A549 (cell line): ENCODE data around the gene ARHGEF10L.

Experiments used
- BHLHE40 ChIP-seq: IDR thresholded peaks from 2 replicates; pipeline ENCODE4 v1.6.1; 2012; ENCODE audit warnings: low read depth, low read length, inconsistent platforms
- CBX2 ChIP-seq: fragments of 200-600 bp; sonication (generic); IDR thresholded peaks from 2 replicates; pipeline ENCODE4 v1.6.1; 2016; ENCODE audit warnings: low read depth, mild to moderate bottlenecking, borderline replicate concordance
- CHD2 ChIP-seq: fragments of 150-350 bp; IDR thresholded peaks from 2 replicates; pipeline ENCODE4 v1.6.1; 2014; ENCODE audit warnings: low read length; ENCODE audit not compliant: partially characterized antibody
- EP300 ChIP-seq, 2 experiments: fragments of >200 bp; sonication (Bioruptor Twin); formaldehyde crosslinking; IDR thresholded peaks; 2 replicates in 1 of 2; 3 replicates in 1 of 2; pipeline ENCODE4 v1.6.1; 2016 to 2017
- FOSL2 ChIP-seq, 2 experiments: fragments of 450-650 bp in 1 of 2; fragments of >200 bp in 1 of 2; sonication (Bioruptor Twin) in 1 of 2; formaldehyde crosslinking; IDR thresholded peaks; 2 replicates each; pipeline versions ENCODE4 v1.5.0 to v1.6.1; 2016 to 2020; ENCODE audit warnings: mild to moderate bottlenecking in 1 of 2, moderate library complexity in 1 of 2
- HDAC2 ChIP-seq: fragments of 200-600 bp; sonication (generic); IDR thresholded peaks from 2 replicates; pipeline ENCODE4 v1.6.1; 2016
- POLR2A ChIP-seq: IDR thresholded peaks from 2 replicates; pipeline ENCODE4 v1.6.1; 2012; ENCODE audit warnings: mild to moderate bottlenecking, low read length
- RCOR1 ChIP-seq: fragments of 150-350 bp; IDR thresholded peaks from 2 replicates; pipeline ENCODE4 v1.6.1; 2014; ENCODE audit warnings: antibody characterized with exemption, low read length, low read depth
- TF ChIP-seq, protein P1 (sequence below): fragments of >200 bp; sonication (Bioruptor Twin); formaldehyde crosslinking; IDR thresholded peaks from 3 replicates; pipeline ENCODE4 v1.5.1; 2016
- TF ChIP-seq, protein P2 (sequence below): fragments of 250-450 bp; sonication (Bioruptor Pico); IDR thresholded peaks from 2 replicates; pipeline ENCODE4 v1.5.0; 2021; ENCODE audit warnings: mild to moderate bottlenecking, moderate library complexity, borderline replicate concordance
- TF ChIP-seq, protein P3 (sequence below): IDR thresholded peaks from 2 replicates; pipeline ENCODE4 v1.6.1; 2012

DNA sequence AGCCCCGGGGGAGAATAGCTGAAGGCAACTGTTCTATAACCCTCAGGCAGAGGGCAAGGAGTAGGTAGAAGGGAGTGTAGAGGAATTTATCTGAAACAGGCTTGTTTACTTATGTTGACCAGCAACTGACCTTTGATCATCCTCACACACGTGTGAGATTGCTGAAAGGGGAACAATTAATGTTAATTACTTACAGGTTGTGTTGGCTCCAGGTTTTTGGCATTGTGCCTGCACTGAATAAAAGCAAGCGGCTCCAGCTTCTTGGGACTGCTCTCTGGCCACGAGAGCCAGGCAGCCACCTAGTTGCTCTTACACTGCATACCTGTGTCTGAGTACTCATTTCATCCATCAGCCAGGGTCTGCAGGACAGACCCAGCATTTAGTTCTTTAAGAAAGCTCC, 41.3 kb upstream of the ARHGEF10L start:
- TF ChIP-seq, protein P1, sequence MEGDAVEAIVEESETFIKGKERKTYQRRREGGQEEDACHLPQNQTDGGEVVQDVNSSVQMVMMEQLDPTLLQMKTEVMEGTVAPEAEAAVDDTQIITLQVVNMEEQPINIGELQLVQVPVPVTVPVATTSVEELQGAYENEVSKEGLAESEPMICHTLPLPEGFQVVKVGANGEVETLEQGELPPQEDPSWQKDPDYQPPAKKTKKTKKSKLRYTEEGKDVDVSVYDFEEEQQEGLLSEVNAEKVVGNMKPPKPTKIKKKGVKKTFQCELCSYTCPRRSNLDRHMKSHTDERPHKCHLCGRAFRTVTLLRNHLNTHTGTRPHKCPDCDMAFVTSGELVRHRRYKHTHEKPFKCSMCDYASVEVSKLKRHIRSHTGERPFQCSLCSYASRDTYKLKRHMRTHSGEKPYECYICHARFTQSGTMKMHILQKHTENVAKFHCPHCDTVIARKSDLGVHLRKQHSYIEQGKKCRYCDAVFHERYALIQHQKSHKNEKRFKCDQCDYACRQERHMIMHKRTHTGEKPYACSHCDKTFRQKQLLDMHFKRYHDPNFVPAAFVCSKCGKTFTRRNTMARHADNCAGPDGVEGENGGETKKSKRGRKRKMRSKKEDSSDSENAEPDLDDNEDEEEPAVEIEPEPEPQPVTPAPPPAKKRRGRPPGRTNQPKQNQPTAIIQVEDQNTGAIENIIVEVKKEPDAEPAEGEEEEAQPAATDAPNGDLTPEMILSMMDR = no peak
- TF ChIP-seq HDAC2 (no peak), FOSL2 (IDR thresholded peaks at IDR 0.05) (no peak), FOSL2 (CRISPR knock-in tag; IDR thresholded peaks at IDR 0.05) (no peak), POLR2A (no peak), CHD2 (no peak), RCOR1 (no peak), BHLHE40 (no peak), EP300 (IDR thresholded peaks at IDR 0.05) (no peak), CBX2 (no peak)
- TF ChIP-seq, protein P2, sequence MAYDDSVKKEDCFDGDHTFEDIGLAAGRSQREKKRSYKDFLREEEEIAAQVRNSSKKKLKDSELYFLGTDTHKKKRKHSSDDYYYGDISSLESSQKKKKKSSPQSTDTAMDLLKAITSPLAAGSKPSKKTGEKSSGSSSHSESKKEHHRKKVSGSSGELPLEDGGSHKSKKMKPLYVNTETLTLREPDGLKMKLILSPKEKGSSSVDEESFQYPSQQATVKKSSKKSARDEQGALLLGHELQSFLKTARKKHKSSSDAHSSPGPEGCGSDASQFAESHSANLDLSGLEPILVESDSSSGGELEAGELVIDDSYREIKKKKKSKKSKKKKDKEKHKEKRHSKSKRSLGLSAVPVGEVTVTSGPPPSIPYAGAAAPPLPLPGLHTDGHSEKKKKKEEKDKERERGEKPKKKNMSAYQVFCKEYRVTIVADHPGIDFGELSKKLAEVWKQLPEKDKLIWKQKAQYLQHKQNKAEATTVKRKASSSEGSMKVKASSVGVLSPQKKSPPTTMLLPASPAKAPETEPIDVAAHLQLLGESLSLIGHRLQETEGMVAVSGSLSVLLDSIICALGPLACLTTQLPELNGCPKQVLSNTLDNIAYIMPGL (CRISPR knock-in tag) = no peak
- TF ChIP-seq, protein P3, sequence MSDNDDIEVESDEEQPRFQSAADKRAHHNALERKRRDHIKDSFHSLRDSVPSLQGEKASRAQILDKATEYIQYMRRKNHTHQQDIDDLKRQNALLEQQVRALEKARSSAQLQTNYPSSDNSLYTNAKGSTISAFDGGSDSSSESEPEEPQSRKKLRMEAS = no peak
